ENCODE results near the gene ATP9A. TPM values are rescaled to one million over a fixed set of nuclear protein-coding genes. Genes with fewer than 3 reads are reported as not detected.

Gene ATP9A
- polyA plus RNA-seq, 1 of the 3 experiments (the other 2 are of a cell fraction), result 11.0 TPM

DNA sequence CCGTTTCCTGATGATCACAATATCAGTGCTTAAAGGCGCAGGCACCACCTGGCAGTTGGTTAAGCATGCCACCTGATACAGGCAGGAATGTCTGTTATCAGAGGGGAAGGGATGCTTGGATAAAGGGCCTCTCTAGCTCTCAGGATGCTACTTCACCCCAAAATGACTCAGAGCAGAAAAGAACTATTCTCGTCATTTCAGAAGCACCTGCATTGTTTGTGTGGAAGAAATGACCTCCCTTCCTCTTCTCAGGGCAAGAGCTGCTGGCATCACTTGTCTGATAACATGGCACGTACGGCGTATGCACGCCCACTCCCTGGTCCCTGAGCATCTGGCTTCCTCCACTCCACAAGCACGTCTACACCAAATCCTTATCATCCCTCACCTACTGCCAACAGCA, 47.3 kb downstream of the ATP9A start:
- POLR2A ChIA-PET, result no interaction called here
- 97% methylated on average over 8 of the region's 8 CpGs for WGBS (ENCODE audit: low lambda C conversion rate)

DNA sequence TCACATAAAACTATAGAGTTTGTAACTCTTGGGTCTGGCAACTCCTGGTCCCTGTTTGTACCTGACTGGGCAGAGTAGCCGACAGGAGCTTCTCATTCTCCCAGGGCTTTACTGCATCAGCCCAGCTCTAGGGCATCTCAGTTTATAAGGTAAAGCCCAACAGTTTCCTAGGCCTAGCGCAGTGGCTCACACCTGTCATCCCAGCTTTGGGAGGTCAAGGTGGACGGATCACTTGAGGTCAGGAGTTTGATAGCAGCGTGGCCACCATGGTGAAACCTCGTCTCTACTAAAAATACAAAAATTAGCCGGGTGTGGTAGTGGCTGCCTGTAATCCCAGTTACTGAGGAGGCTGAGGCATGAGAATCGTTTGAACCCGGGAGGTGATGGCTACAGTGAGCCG, 47.8 kb downstream of the ATP9A start:
- POLR2A ChIA-PET, result no interaction called here

More for the DNA sequence above, 47.3 kb downstream of the ATP9A start:
- H4K20me1 ChIP-seq (ENCODE audit: insufficient read depth), result no peaks in the 10 kb centered on the region
- H3K9ac ChIP-seq, result no peak overlapping the region
- H3K4me3 ChIP-seq (ENCODE audit: low read depth in 2 of 2, low read length in 1 of 2), result no peak overlapping the region
- no peaks in the 10 kb centered on the region for H3K79me2 ChIP-seq (ENCODE audit: insufficient read depth)
- CTCF ChIA-PET, result no interaction called here
- no peaks in the 10 kb centered on the region for H3K9me3 ChIP-seq
- DNase-seq, result no peak
- H3K4me2 ChIP-seq, result no peak overlapping the region
- TF ChIP-seq SIN3A (IDR thresholded peaks at IDR 0.05; ENCODE audit: borderline replicate concordance, low read depth, low read length) (no peak), RXRA (IDR thresholded peaks at IDR 0.05; ENCODE audit: borderline replicate concordance, low read depth) (no peak), GABPA (IDR thresholded peaks at IDR 0.05; ENCODE audit: low read depth) (no peak), NRF1 (IDR thresholded peaks at IDR 0.05; ENCODE audit: low read depth, low read length) (no peak), FOXJ3 (CRISPR knock-in tag; IDR thresholded peaks at IDR 0.05) (no peak), FOSL2 (IDR thresholded peaks at IDR 0.05; ENCODE audit: borderline replicate concordance, low read depth) (no peak)
- TF ChIP-seq, protein P1, sequence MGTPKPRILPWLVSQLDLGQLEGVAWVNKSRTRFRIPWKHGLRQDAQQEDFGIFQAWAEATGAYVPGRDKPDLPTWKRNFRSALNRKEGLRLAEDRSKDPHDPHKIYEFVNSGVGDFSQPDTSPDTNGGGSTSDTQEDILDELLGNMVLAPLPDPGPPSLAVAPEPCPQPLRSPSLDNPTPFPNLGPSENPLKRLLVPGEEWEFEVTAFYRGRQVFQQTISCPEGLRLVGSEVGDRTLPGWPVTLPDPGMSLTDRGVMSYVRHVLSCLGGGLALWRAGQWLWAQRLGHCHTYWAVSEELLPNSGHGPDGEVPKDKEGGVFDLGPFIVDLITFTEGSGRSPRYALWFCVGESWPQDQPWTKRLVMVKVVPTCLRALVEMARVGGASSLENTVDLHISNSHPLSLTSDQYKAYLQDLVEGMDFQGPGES (IDR thresholded peaks at IDR 0.05; ENCODE audit: low read depth, low read length), result no peak
- TF ChIP-seq, protein P2, sequence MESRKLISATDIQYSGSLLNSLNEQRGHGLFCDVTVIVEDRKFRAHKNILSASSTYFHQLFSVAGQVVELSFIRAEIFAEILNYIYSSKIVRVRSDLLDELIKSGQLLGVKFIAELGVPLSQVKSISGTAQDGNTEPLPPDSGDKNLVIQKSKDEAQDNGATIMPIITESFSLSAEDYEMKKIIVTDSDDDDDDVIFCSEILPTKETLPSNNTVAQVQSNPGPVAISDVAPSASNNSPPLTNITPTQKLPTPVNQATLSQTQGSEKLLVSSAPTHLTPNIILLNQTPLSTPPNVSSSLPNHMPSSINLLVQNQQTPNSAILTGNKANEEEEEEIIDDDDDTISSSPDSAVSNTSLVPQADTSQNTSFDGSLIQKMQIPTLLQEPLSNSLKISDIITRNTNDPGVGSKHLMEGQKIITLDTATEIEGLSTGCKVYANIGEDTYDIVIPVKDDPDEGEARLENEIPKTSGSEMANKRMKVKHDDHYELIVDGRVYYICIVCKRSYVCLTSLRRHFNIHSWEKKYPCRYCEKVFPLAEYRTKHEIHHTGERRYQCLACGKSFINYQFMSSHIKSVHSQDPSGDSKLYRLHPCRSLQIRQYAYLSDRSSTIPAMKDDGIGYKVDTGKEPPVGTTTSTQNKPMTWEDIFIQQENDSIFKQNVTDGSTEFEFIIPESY (IDR thresholded peaks at IDR 0.05; ENCODE audit: borderline replicate concordance, low read depth), result no peak
- TF ChIP-seq, protein P3, sequence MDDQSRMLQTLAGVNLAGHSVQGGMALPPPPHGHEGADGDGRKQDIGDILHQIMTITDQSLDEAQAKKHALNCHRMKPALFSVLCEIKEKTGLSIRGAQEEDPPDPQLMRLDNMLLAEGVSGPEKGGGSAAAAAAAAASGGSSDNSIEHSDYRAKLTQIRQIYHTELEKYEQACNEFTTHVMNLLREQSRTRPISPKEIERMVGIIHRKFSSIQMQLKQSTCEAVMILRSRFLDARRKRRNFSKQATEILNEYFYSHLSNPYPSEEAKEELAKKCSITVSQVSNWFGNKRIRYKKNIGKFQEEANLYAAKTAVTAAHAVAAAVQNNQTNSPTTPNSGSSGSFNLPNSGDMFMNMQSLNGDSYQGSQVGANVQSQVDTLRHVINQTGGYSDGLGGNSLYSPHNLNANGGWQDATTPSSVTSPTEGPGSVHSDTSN (IDR thresholded peaks at IDR 0.05), result no peak
- no peak overlapping the region for H2AFZ ChIP-seq (ENCODE audit: low read depth)
- H3K27me3 ChIP-seq (ENCODE audit: insufficient read depth), result no peaks in the 10 kb centered on the region
- peaks cover 0 to 1% of the 10 kb centered on the region in 2 experiments; a peak in 2 of 4 replicates for H3K4me1 ChIP-seq (ENCODE audit: control insufficient read depth in 1 of 2, insufficient read depth in 2 of 2, low read depth in 1 of 2, low read length in 1 of 2)
- peaks cover 0 to 5% of the 10 kb centered on the region in 2 experiments for H3K36me3 ChIP-seq (replicated peaks in 1 of 2; ENCODE audit: control insufficient read depth in 1 of 2, insufficient read depth in 2 of 2, low read length in 1 of 2)
- no peaks in the 10 kb centered on the region for H3K9me2 ChIP-seq
- no peak overlapping the region for H3K27ac ChIP-seq (ENCODE audit: low read depth in 2 of 2, low read length in 1 of 2)
- no peaks in the 10 kb centered on the region for H3F3A ChIP-seq (replicated peaks; ENCODE audit: insufficient read depth)

More for the DNA sequence above, 47.8 kb downstream of the ATP9A start:
- H3K4me1 ChIP-seq (ENCODE audit: control insufficient read depth in 1 of 2, insufficient read depth in 2 of 2, low read depth in 1 of 2, low read length in 1 of 2), result peaks cover under 1 to 6% of the 10 kb centered on the region in 2 experiments; a peak in 3 of 4 replicates
- TF ChIP-seq NRF1 (IDR thresholded peaks at IDR 0.05; ENCODE audit: low read depth, low read length), result no peak
- no peak for TF ChIP-seq GATA2 (CRISPR knock-in tag; IDR thresholded peaks at IDR 0.05)
- no peak for TF ChIP-seq MXI1 (IDR thresholded peaks at IDR 0.05; ENCODE audit: low read depth, low read length)
- TF ChIP-seq JUND (IDR thresholded peaks at IDR 0.05), result no peak
- TF ChIP-seq CHD2 (IDR thresholded peaks at IDR 0.05; ENCODE audit: low read length, partially characterized antibody), result no peak
- TF ChIP-seq RFX5 (IDR thresholded peaks at IDR 0.05; ENCODE audit: low read length), result no peak
- H3K9me2 ChIP-seq, result no peaks in the 10 kb centered on the region
- H3K36me3 ChIP-seq (replicated peaks in 1 of 2; ENCODE audit: control insufficient read depth in 1 of 2, insufficient read depth in 2 of 2, low read length in 1 of 2), result peaks cover 0 to 5% of the 10 kb centered on the region in 2 experiments
- H3K27ac ChIP-seq (ENCODE audit: low read depth in 2 of 2, low read length in 1 of 2), result no peak overlapping the region
- H3K9ac ChIP-seq, result no peak overlapping the region
- no peak overlapping the region for H3K4me2 ChIP-seq
- no peaks in the 10 kb centered on the region for H3K79me2 ChIP-seq (ENCODE audit: insufficient read depth)
- no peaks in the 10 kb centered on the region for H3K9me3 ChIP-seq
- H3K27me3 ChIP-seq (ENCODE audit: insufficient read depth), result no peaks in the 10 kb centered on the region
- CTCF ChIA-PET, result no interaction called here
- 92% methylated on average over 9 of the region's 9 CpGs for WGBS (ENCODE audit: low lambda C conversion rate)
- no peak overlapping the region for H3K4me3 ChIP-seq (ENCODE audit: low read depth in 2 of 2, low read length in 1 of 2)
- H2AFZ ChIP-seq (ENCODE audit: low read depth), result no peak overlapping the region
- DNase-seq, result no peak
- H3F3A ChIP-seq (replicated peaks; ENCODE audit: insufficient read depth), result no peaks in the 10 kb centered on the region
- H4K20me1 ChIP-seq (ENCODE audit: insufficient read depth), result no peaks in the 10 kb centered on the region
